ENCODE data around the gene PPP1R14B.

GRCh38 chr11:64275841-64276240, 29.1 kb upstream of the PPP1R14B start:
- no peak for TF ChIP-seq EZH2phosphoT487 (IDR thresholded peaks at IDR 0.05; ENCODE audit: borderline replicate concordance, low read length)
- no peak for TF ChIP-seq EZH2 (IDR thresholded peaks at IDR 0.05; ENCODE audit: low read length, unreplicated experiment)
- TF ChIP-seq CTCF (conservative IDR thresholded peaks at IDR 0.05; ENCODE audit: low read depth, low read length): no peak
